Spleen (tissue), 11 donors: Measurements from ENCODE around the gene REV1. TPM values are rescaled to one million over a fixed set of nuclear protein-coding genes. Genes with fewer than 3 reads are reported as not detected.

Source experiments
- DNase-seq: peaks from one replicate; pipeline ENCODE4 v3.0.0-alpha.2; 2020
- H3K27ac ChIP-seq, 8 donors: fragments of 200-600 bp; sonication (generic) in 7 of 8; 1 replicate in 4 of 8; 2 replicates in 4 of 8; pipeline versions ENCODE4 v1.5.0 to v1.8.0; 2016 to 2021; ENCODE audit warnings: inconsistent platforms in 4 of 8, mild to moderate bottlenecking in 4 of 8, moderate library complexity in 1 of 8
- H3K27me3 ChIP-seq, 7 donors: fragments of 200-600 bp; sonication (generic) in 6 of 7; replicated peaks in 1 of 7; 1 replicate in 4 of 7; 2 replicates in 3 of 7; pipeline versions ENCODE4 v1.5.0 to v1.8.0; 2016 to 2021; ENCODE audit warnings: inconsistent platforms in 3 of 7, mild to moderate bottlenecking in 1 of 7
- H3K36me3 ChIP-seq, 6 donors: fragments of 200-600 bp; sonication (generic) in 5 of 6; 1 replicate in 4 of 6; 2 replicates in 2 of 6; pipeline versions ENCODE4 v1.5.0 to v1.8.0; 2016 to 2021; ENCODE audit warnings: inconsistent platforms in 2 of 6
- H3K4me1 ChIP-seq, 6 donors: fragments of 200-600 bp; sonication (generic) in 5 of 6; 1 replicate in 3 of 6; 2 replicates in 3 of 6; pipeline versions ENCODE4 v1.5.0 to v1.8.0; 2016 to 2021; ENCODE audit warnings: inconsistent platforms in 3 of 6
- H3K4me3 ChIP-seq, 8 donors: fragments of 200-600 bp; sonication (generic) in 7 of 8; 1 replicate in 4 of 8; 2 replicates in 4 of 8; pipeline versions ENCODE4 v1.5.0 to v1.8.0; 2016 to 2021; ENCODE audit warnings: inconsistent platforms in 4 of 8, mild to moderate bottlenecking in 4 of 8, moderate library complexity in 2 of 8
- H3K9me3 ChIP-seq, 8 donors: fragments of 200-600 bp; sonication (generic) in 7 of 8; 1 replicate in 4 of 8; 2 replicates in 4 of 8; pipeline versions ENCODE4 v1.5.0 to v1.8.0; 2016 to 2021; ENCODE audit warnings: inconsistent platforms in 4 of 8
- POLR2A ChIP-seq, 3 donors: fragments of 450-650 bp; IDR thresholded peaks; one replicate each; pipeline ENCODE4 v1.5.1; 2017; ENCODE audit warnings: antibody characterized with exemption in 3 of 3, mild to moderate bottlenecking in 1 of 3
- POLR2AphosphoS5 ChIP-seq, 3 donors: sonication (generic); formaldehyde crosslinking; IDR thresholded peaks; one replicate each; pipeline ENCODE4 v1.5.1; 2017; ENCODE audit warnings: antibody characterized with exemption in 3 of 3
- WGBS, 5 donors: extraction: QIAGEN DNeasy Blood & Tissue Kit in 3 of 5; methylation state at CpG; one replicate each; pipeline versions ENCODE4 v1.1.5 to v1.1.7; 2013 to 2018; 5-methylcytosine and 5-hydroxymethylcytosine counted together
- intact Hi-C: fragments of 100-400 bp; cut with DNase I; formaldehyde crosslinking; loops from one replicate; pipeline ENCODE4 v1.15.0; 2023; ENCODE audit warnings: low total_unique reads
- polyA plus RNA-seq, 3 donors: library from polyadenylated mRNA; stranded (reverse); fragments of 200-250 nt; gene quantifications; one replicate each; pipeline ENCODE4 v1.2.1, GENCODE V29; 2013
- total RNA-seq, 7 donors: library from RNA; depleted of rRNA in 3 of 7; stranded (reverse); fragments of >200 nt in 3 of 7; fragmentation: NEBNext Ultra II Directional in 4 of 7; extraction: Animal tissue kit (Norgen Biotek cat#: 25700) in 4 of 7; gene quantifications; one replicate each; pipeline versions ENCODE4 v1.1.0 to v1.2.1, GENCODE V29; 2016 to 2021
- TF ChIP-seq, protein P1 (sequence below), 11 experiments: fragments of 200-600 bp in 7 of 11; fragments of 450-650 bp in 4 of 11; sonication (generic) in 4 of 11; IDR thresholded peaks in 8 of 11; conservative IDR thresholded peaks in 3 of 11; 1 replicate in 7 of 11; 2 replicates in 4 of 11; pipeline versions ENCODE4 v1.4.0 to v1.8.0; 2016 to 2021; ENCODE audit warnings: antibody characterized with exemption in 11 of 11, inconsistent platforms in 4 of 11, mild to moderate bottlenecking in 1 of 11
- donor health status: healthy with polysubstance abuse.
- donor health status: DM: no; HTN: no; CAD: no; lungs with moderate emphysema.
- donor health status: DM: no; HTN: no; CAD: no.
- donor health status: Bipolar disorder and iron deficiency.
- donor health status: healthy.
- donor health status: DM: no; HTN: no; CAD: no.
- donor health status: DM: yes; HTN: yes; CAD: no.

Gene REV1
- total and polyA plus RNA-seq, 10 donors: 12.0 to 75.1 (median 50.6) TPM

DNA sequence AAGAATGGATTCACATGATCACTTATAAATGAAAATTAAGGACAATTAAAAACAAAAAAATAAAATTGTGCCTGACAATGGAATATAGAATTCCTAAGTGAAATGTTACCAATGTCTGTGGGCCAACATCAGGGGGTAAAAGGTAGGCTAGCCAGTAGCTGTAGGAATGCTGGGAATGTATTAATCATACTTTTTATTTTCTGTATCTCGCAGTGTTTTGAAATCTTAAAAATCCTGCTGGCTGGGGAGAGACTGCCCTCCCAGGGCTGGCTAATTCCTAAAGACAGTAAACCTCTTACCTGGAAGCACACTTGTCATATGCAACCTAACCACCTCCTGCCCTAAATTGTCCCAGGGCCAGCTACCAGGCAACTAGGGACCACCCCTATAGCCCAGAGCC, 69.8 kb downstream of the REV1 start:
- Histone ChIP-seq H3K4me3 (no peak overlapping the region), H3K27me3 (no peaks in the 10 kb centered on the region), H3K9me3 (no peaks in the 10 kb centered on the region), H3K36me3 (peaks cover 0 to 100% (median 74%) of the 10 kb centered on the region in 6 donors), H3K27ac (no peak overlapping the region), H3K4me1 (no peaks in the 10 kb centered on the region)
- TF ChIP-seq, protein P1, sequence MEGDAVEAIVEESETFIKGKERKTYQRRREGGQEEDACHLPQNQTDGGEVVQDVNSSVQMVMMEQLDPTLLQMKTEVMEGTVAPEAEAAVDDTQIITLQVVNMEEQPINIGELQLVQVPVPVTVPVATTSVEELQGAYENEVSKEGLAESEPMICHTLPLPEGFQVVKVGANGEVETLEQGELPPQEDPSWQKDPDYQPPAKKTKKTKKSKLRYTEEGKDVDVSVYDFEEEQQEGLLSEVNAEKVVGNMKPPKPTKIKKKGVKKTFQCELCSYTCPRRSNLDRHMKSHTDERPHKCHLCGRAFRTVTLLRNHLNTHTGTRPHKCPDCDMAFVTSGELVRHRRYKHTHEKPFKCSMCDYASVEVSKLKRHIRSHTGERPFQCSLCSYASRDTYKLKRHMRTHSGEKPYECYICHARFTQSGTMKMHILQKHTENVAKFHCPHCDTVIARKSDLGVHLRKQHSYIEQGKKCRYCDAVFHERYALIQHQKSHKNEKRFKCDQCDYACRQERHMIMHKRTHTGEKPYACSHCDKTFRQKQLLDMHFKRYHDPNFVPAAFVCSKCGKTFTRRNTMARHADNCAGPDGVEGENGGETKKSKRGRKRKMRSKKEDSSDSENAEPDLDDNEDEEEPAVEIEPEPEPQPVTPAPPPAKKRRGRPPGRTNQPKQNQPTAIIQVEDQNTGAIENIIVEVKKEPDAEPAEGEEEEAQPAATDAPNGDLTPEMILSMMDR (IDR thresholded peaks at IDR 0.05 in 8 of 11, conservative IDR thresholded peaks at IDR 0.05 in 3 of 11): no peak
- no peak for TF ChIP-seq POLR2AphosphoS5 (IDR thresholded peaks at IDR 0.05)
- no peak for TF ChIP-seq POLR2A (IDR thresholded peaks at IDR 0.05)
- intact Hi-C loops: no loop called here
- DNase-seq: no peak
- WGBS, 5 donors: 95 to 97% (median 96%) methylated on average over 1 of the region's 1 CpG

DNA sequence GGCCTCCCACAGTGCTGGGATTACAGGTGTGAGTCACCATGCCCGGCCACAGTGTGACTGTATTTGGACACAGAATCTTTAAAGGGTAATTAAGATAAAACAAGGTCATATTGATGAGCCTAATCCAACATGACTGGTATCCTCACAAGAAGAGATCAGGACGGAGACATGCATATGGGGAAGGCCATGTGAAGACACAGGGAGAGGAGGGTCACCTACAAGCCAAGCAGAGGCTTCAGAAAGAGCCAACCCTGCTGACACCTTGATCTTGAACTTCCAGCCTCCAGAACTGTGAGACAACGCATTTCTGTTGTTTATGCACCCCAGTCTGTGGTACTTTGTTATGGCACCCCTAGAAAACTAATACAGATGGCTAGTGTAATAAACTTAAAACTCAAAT, 72.4 kb downstream of the REV1 start:
- peaks cover 0 to 100% (median 75%) of the 10 kb centered on the region in 6 donors for H3K36me3 ChIP-seq
- 88 to 99% (median 98%) methylated on average over 3 of the region's 3 CpGs for WGBS, 5 donors
- DNase-seq: no peak
- no peak overlapping the region for H3K4me3 ChIP-seq
- no peak for TF ChIP-seq POLR2A (IDR thresholded peaks at IDR 0.05)
- no peaks in the 10 kb centered on the region for H3K4me1 ChIP-seq
- H3K27me3 ChIP-seq: no peaks in the 10 kb centered on the region
- H3K27ac ChIP-seq: no peak overlapping the region
- H3K9me3 ChIP-seq: no peaks in the 10 kb centered on the region
- intact Hi-C loops: no loop called here

DNA sequence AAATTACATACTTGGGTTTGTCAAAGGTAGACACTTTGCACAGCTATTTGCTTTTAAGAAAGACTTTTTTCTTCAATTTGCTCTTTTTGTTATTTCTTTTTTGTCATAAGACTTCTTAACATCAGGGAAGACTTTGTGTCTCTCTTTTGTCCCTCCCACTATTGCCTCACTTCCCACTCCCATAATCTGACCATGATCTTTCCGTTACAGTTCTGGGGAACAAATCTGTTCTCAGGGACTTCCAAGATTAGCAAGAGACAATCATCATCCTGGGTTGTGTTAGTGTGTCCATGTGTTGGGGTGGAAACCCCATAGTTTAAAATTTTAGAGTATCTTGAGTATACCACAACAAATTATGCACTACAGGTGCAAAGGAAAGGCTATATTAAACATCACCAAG, 75.3 kb downstream of the REV1 start:
- DNase-seq: no peak
- Histone ChIP-seq H3K36me3 (peaks cover 0 to 100% (median 73%) of the 10 kb centered on the region in 6 donors), H3K27ac (no peak overlapping the region), H3K4me3 (no peak overlapping the region), H3K4me1 (no peaks in the 10 kb centered on the region), H3K27me3 (no peaks in the 10 kb centered on the region), H3K9me3 (no peaks in the 10 kb centered on the region)
- intact Hi-C loops: no loop called here
- WGBS, 5 donors: 33 to 76% (median 61%) methylated on average over 1 of the region's 1 CpG
- TF ChIP-seq, protein P1 (IDR thresholded peaks at IDR 0.05 in 8 of 11, conservative IDR thresholded peaks at IDR 0.05 in 3 of 11): no peak
- TF ChIP-seq POLR2A (IDR thresholded peaks at IDR 0.05) (no peak), POLR2AphosphoS5 (IDR thresholded peaks at IDR 0.05) (no peak)

DNA sequence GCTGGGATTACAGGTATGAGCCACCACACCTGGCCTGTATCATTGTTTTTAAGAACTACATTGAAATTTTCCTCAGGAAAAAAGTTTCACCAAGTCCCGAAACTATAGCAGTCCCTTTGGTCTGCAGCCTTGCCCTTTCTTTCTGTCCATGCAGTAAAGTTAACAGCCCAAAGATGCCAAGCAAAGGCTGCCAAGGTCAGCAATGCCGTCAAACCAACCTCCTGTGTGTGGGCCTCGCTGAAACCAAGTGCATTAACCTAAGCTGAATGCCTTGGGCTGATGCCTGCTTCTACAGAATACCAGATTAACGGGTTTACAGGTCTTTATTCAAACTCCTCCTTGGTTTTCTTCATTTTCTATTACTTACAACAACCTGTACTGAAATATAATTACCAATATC, 79.5 kb downstream of the REV1 start:
- DNase-seq: no peak
- WGBS, 5 donors: 94 to 98% (median 97%) methylated on average over 4 of the region's 4 CpGs
- H3K27me3 ChIP-seq: no peaks in the 10 kb centered on the region
- H3K27ac ChIP-seq: no peak overlapping the region
- intact Hi-C loops: no loop called here
- no peaks in the 10 kb centered on the region for H3K9me3 ChIP-seq
- no peaks in the 10 kb centered on the region for H3K4me1 ChIP-seq
- H3K36me3 ChIP-seq: peaks cover 0 to 99% (median 61%) of the 10 kb centered on the region in 6 donors
- H3K4me3 ChIP-seq: no peak overlapping the region
- TF ChIP-seq, protein P1 (IDR thresholded peaks at IDR 0.05 in 8 of 11, conservative IDR thresholded peaks at IDR 0.05 in 3 of 11): no peak

DNA sequence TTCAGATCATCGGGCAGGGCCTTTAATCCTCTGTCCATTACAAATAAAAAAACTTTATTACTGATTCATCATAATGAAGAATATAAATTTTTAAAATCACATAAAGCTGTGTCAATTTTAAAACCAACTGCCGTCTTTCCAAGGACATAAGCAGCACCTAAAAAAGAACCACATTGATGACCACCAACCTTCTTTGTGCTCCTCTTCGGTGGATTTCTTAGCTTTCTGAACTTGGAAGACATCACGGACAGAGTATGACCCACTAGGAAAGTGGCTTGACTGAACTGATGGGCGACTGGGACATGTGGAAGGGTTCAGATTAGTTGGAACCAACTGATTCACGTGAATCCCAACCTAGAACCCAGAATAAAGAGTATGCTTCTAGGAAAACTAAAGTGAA, 83.7 kb downstream of the REV1 start:
- DNase-seq: no peak
- H3K27me3 ChIP-seq: no peaks in the 10 kb centered on the region
- intact Hi-C loops: no loop called here
- WGBS, 5 donors: 94 to 96% (median 95%) methylated on average over 6 of the region's 6 CpGs
- no peaks in the 10 kb centered on the region for H3K9me3 ChIP-seq
- TF ChIP-seq POLR2A (IDR thresholded peaks at IDR 0.05): no peak
- no peak for TF ChIP-seq POLR2AphosphoS5 (IDR thresholded peaks at IDR 0.05)
- TF ChIP-seq, protein P1 (IDR thresholded peaks at IDR 0.05 in 8 of 11, conservative IDR thresholded peaks at IDR 0.05 in 3 of 11): no peak
- no peaks in the 10 kb centered on the region for H3K4me1 ChIP-seq
- no peak overlapping the region for H3K4me3 ChIP-seq
- no peak overlapping the region for H3K27ac ChIP-seq
- H3K36me3 ChIP-seq: peaks cover 2 to 100% (median 75%) of the 10 kb centered on the region in 6 donors
